IPS-18c (cell line): Measurements from ENCODE around the gene COLEC11.

Experiments
- H3K4me3 ChIP-seq: 2 replicates; pipeline ENCODE4 v1.7.0; 2013; ENCODE audit warnings: low read depth, mild to moderate bottlenecking, low read length, moderate library complexity; ENCODE audit not compliant: insufficient read depth
- H3K9me3 ChIP-seq: one replicate; pipeline ENCODE4 v1.6.1; 2013; ENCODE audit warnings: mild to moderate bottlenecking, low read length, moderate library complexity; ENCODE audit not compliant: control insufficient read depth, insufficient read depth

Gene COLEC11

DNA sequence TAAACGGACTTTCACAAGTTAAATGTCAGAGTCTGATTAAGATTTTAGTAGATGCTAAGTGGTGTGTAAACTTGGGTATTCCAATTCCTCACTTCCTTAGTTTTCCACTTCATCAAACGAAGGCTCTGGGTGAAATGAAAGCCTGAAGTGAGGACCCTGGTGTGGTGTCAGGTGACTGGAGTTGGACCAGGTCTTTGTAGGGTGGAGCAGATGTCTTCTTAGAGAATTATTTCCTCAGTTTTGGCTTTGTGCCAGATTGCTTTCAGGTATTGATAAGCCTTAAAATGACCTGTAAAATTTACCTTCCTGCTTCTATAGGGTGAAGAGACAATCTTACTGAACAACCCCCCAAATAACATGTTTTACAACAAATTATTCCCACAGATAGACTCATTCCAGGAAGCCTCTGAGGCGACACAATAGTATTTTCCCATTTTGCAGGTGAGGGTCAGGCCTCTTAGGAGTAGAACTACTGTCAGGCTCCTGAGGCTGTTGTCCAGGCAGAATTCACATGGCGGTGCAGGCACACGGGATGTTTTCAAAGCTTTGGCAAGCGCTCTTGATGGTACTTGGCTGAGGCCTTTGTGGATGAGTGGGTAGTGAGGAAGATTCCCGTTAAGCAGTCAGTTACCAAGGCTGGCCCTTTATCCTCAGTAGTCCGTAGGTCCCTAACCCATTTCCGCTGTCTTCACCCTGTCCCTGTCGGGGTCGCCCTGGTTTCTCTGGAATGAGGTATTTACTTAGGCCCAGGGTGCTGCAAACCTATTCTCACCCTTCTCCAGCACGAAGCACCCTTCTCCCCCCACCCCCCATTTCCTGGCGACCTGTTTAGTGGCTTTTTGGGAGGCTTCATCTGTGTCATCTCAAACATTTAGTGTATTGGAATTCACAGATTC, 13.3 kb upstream of the COLEC11 start:
- Histone ChIP-seq H3K9me3 (no peaks in the 10 kb centered on the region), H3K4me3 (no peak overlapping the region)

DNA sequence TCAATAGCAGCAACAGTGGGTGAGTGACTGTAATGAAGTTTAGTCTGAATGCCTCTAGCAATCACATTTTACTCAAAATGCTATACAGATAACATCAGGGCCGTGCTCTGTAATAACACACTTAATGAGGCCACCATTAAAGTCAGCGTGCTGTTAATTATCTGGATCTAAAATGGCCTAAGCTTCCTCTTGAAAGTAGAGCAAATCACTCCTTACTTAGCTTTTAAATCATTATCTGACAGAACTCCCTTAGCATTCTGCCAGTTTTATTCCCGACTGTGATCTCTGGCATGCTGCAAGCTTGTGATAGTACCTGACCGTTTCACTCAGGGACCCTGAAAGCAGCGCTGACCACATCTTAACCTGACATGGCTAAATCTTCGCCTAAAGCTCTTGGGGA, 10.8 kb upstream of the COLEC11 start:
- Histone ChIP-seq H3K9me3 (no peaks in the 10 kb centered on the region), H3K4me3 (no peak overlapping the region)

DNA sequence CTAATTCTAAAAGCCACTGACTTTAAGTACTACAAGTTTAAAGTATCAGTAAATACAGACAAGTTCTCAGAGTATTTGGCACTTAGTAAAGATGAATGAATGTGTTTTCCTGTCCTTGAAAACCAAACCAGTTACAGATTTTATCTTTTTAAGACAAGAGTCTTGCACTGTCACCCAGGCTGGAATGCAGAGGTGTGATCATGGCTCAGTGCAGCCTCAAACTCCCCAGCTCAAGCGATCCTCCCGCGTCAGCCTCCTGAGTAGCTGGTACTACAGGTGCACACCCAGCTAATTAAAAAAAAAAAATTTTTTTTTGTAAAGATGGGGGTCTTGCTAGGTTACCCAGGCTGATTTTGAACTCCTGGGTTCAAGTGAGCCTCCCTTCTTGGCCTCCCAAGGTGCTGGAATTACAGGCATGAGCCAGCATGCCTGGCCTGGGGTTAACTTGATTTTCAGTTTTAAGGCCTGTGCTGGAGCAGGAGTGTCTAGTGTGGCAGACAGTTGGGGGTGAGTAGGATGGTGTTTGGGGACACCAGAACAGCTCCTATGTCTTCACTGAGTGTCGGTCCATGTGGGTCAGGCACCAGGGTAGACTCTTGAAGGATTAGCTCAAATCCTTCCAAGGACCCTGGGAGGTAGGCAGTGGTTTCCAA, 10.2 kb upstream of the COLEC11 start:
- H3K9me3 ChIP-seq = no peaks in the 10 kb centered on the region
- no peak overlapping the region for H3K4me3 ChIP-seq

DNA sequence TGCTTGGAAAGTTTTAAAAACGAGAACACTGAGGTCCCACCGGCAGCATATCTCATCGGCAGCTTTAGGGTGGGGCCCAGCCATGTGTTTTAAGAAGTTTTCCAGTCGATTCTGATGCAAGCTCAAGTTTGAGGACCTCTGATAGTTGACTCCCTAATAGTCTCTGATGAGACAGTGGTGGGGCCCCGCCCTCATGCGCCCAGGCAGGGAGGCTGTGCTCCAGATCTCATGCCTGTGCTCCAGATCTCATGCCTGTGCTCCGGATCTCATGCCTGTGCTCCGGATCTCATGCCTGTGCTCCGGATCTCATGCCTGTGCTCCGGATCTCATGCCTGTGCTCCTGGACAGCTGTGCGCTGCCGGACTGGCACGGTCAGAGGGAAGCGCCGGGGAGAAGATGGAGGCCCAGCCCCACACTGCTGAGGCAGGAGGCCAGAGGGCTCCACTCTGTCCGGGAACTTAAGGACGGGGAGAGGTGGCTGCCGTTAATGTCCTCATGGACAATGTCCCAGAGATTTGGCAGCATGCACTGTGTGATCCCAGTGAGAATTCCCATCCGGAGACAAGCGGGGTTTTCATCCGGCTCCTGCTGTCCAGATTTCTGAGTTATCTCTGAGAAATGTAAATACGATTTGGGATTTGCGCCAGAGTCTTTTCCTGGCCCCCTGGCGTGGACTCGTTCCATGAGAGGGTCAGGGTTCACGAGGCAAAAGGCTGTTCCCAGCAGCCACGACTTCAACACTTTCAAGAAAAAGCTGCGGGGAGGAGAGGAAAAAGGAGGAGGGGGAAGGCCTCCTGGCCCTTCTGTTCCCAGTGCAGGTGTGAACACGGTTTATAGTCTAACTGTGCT, 9.4 kb upstream of the COLEC11 start:
- Histone ChIP-seq H3K4me3 (no peak overlapping the region), H3K9me3 (no peaks in the 10 kb centered on the region)

DNA sequence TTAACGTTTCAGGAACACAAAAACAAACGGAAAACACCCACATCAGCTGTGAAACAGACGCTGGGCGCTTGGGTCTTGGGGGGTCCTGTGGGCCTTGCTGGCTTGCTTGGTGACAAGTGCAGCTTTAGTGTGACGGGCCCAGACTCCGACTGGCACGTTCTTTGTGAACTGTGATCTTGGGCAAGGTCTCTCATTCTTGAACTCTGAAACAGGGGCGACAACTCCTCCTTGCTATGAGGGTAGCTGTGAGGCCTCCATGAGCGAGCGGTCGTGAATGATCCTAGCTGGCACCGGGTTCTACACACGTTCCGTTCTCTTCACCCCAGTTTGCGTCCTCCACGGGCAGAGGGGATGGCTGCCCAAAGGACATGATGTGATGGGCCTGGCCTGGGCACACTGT, 8.7 kb upstream of the COLEC11 start:
- Histone ChIP-seq H3K9me3 (no peaks in the 10 kb centered on the region), H3K4me3 (no peak overlapping the region)

DNA sequence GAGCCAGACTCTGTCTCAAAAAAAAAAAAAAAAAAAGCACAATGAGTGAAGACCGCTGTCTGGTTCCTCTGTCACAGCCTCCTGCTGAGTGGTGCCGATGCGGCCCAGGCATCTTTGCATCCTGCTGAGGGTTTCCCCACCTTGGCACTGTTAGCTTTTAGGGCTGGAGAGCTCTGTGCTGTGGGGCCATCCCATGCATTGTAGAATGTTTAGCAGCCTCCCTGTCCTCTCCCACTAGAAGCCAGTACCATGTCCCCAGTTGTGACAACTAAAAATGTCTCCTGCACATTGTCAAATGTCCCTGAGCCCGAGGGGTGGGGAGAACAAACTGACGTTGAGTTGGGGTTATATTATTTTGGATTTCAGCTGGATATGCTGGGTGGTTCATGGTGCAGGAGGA, 7.9 kb upstream of the COLEC11 start:
- Histone ChIP-seq H3K4me3 (no peak overlapping the region), H3K9me3 (no peaks in the 10 kb centered on the region)

DNA sequence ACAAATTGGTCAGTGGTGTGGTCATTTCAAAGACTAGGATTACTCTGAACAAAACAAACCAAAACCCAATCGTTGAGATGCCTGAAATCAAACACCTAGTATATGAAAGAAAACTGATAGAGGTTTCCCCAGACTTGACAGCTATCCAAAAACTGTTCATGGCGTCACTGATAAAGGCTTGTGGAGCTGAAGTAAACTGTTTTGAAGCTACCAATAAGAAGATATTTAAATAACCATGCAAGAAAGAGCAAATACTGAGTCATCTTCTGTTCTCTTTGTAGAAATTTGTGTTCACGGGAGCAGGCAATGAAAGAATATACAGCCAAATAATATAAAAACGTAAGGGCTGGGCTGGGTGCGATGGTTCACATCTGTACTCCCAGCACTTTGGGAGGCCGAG, 7.5 kb upstream of the COLEC11 start:
- Histone ChIP-seq H3K4me3 (no peak overlapping the region), H3K9me3 (no peaks in the 10 kb centered on the region)

DNA sequence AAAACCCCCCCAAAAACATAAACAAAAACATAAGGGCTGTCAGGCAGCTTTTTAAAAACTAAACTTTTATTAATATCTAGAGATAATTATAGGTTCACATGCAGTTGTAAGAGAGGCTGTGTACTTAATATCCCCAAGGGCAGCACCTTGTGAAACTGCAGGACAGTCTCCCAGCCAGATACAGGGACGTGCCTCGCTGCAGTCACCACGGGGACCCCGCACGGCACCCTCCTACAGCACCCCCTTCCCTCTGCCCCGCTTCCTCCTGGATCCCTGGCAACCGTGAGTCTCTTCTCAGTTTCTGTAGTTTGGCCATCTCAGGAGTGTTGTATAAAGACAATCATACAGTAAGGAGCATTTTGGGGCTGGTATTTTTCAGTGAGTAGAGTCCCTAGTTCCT, 6.8 kb upstream of the COLEC11 start:
- Histone ChIP-seq H3K4me3 (no peak overlapping the region), H3K9me3 (no peaks in the 10 kb centered on the region)

DNA sequence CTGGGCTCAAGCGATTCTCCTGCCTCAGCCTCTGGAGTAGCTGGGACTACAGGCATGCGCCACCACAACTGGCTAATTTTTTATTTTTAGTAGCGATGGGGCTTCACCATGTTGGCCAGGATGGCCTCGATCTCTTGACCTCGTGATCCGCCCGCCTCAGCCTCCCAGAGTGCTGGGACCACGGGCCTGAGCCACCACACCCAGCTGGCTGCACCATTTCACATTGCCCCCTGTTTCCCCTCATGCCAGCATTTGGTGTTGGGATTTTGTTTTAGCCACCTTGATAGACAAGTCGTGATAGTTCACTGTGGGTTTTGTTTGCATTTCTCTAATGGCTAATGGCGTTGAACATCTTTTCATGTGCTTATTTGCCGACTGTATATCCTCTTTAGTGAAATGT, 5.8 kb upstream of the COLEC11 start:
- Histone ChIP-seq H3K9me3 (no peaks in the 10 kb centered on the region), H3K4me3 (no peak overlapping the region)

DNA sequence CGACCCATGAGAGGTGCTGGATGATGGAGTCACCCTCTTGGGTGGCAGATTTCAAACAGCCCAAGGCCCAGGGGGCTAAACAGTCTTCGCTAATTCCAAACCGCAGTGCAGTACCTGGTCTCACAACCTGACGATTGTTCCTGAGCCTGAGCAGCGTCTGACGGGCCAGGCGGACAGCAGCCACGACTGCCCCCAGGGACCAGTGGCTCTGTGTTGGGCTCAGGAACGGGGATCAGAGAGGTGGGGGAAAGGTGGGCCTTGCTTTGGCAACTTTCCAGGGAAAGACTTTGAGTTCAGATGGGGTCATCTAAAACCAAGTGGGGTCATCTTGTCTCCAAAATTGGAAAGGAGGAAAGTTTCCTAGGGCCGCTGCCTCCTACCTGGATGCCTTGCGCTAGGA, 492 bp downstream of the COLEC11 start:
- H3K4me3 ChIP-seq = no peak overlapping the region
- no peaks in the 10 kb centered on the region for H3K9me3 ChIP-seq

DNA sequence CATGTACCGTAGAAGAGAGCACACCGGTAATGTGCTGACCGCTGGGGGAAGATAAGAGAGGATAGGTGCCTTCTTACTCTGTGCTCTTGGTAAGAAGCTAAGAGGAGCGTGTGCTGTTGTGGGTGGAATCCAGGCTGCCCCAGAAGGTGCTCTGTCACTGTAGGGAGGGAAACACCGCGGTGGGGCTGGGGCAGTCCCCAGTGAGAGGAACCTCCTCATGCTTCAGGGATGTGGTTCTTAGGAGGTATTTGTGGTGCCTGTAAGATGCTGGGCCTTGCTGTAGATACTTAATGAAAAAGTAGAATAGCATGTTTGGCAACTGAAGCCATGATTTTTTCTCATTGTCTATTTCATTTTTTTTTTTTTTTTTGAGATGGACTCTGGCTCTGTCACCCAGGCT, 1.1 kb downstream of the COLEC11 start:
- H3K4me3 ChIP-seq = no peak overlapping the region

DNA sequence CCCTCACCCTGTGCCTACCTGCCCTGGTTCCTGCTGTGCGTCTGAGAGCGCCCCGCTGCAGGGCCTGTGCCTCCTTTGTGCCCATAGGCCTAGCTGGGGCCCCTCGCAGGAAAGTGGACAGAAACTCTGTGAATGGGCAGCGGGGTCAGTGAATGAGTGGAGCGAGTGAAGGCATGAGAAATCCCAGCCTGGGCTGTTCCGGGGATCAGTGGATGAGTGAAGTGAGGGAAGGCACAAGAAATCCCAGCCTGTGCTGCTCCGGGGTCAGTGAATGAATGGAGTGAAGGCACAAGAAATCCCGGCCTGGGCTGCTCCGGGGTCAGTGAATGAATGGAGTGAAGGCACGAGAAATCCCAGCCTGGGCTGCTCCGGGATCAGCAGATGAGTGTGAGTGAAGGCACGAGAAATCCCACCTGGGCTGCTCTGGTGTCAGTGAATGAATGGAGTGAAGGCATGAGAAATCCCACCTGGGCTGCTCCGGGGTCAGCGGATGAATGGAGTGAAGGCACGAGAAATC, 2.0 kb downstream of the COLEC11 start:
- Histone ChIP-seq H3K9me3 (no peaks in the 10 kb centered on the region), H3K4me3 (no peak overlapping the region)

More for the DNA sequence above, 1.1 kb downstream of the COLEC11 start:
- H3K9me3 ChIP-seq = no peaks in the 10 kb centered on the region

DNA sequence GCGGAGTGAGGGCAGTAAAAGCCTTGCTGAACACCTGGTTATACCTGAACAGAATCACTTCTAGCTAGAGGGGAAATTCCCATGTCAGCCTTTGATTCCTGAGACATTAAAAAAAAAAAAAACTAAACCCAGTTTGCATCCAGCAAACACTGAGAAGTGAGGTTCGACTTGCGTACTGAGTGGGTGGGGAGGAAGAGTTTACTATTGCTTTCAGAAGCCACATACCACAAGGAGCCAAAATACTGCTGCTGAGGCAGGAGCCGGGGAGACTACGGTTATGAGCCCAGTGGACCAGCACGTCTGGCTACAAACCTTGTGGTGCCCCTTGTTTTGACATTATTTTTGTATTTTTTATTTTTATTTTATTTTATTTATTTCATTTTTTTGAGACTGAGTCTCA, 2.7 kb downstream of the COLEC11 start:
- no peak overlapping the region for H3K4me3 ChIP-seq
- no peaks in the 10 kb centered on the region for H3K9me3 ChIP-seq

DNA sequence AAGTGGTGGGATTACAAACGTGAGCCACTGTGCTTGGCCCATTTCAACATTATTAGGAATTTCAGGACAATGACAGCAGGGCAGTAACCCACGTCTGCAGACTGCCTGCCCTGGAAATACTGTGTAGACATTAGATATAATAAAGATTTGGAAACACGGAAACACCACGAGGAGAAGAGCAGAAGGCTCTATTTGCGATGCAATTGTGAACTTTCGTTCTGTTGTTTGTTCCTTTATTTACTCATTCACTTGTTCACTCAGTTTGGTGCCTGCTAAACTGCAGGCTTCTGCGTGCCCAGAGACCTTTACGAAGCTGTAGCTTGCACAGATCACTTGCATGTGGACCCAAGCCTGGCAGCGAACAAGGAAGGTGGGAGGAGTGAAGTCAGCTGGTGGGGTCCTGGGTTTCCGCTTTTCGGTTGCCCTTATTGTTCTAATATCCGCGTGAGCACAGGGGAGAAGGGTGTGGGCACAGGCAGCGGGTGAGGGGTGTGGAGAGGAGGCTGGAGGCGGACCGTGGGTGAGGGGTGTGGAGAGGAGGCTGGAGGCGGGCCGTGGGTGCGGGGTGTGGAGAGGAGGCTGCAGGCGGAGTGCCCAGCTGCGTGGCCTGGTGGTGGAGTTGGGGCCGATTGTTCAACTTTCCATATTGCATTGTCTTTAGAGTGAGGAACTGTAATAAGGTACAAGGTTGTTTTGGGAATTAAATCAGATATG, 3.4 kb downstream of the COLEC11 start:
- Histone ChIP-seq H3K9me3 (no peaks in the 10 kb centered on the region), H3K4me3 (no peak overlapping the region)

DNA sequence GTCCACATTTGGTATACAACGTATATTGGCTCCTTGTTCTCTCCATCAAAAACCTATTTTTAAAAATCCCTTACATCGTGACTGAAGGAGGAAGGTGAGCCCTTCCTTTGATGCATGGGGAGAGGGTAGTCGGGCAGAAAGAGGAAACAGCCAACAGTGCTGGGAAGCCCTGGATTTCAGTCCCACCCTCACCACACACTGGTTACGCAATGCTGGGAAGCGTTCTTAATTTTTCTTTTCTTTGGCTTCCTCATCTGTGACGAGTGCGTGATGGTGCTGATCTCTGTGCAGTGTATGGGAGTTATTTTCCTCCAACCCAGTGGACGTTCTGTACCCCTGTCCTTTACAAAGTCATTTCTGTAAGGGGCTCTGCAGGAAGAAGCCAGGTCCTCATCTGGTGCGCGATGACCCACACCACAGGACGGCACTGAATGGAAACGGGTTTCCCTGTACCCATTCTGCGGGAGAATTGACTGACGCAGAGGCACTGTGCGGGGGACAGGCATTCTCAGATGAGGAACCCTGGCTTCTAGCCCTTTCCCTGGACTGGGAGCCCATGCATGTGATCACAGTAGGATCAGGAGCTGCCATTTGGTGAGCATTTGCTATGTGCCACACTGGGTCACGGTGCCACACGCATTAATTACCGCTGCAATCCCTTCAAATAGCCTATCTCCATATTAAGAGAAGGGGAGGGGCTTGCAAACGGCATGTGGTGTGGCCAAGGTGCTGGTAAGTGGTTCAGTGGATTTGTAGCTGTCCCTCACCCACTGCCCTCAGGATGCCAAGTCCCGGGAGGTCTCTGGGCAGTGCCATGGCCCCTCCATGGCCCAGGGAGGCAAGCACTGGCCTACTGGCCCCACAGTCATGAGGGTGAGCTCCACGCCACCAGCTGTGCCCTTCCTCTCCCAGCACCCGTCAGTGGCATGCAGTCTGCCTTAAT, 4.3 kb downstream of the COLEC11 start:
- Histone ChIP-seq H3K9me3 (no peaks in the 10 kb centered on the region), H3K4me3 (no peak overlapping the region)

DNA sequence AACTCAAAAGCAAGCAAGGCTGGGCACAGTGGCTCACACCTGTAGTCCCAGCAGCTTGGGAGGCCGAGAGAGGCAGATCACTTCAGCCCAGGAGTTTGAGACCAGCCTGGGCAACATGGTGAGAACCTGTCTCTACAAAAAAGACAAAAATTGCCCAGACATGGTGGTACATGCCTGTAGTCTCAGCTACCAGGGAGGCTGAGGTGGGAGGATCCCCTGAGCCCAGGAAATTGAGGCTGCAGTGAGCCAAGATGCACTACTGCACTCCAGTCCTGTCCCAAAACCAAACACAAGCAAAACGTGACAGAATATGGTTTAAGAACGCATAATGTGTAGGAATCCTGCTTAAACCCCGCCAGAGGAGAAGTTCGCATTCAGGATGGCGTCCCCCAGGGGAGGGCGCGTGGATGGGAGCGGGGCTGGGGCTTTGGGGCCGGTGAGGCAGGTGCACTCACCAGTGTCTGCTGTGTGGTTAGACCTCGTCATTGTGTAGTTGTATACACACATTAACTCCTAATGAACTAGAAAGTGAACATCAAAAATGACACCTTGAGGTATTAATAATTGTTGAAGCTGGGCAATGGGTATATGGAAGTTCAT, 5.4 kb downstream of the COLEC11 start:
- no peak overlapping the region for H3K4me3 ChIP-seq

More for the DNA sequence above, 5.4 kb downstream of the COLEC11 start:
- H3K9me3 ChIP-seq = no peaks in the 10 kb centered on the region
